GM18873 (cell line): ENCODE data around the gene UBXN2A.

Source experiments
- ATAC-seq: cut with Tn5 transposase; IDR thresholded peaks from one replicate; pipeline ENCODE4 v1.9.1; 2021; ENCODE audit warnings: mild to moderate bottlenecking, moderate library complexity, moderate number of reproducible peaks; ENCODE audit not compliant: unreplicated experiment, low FRiP score

Gene UBXN2A, protein sequence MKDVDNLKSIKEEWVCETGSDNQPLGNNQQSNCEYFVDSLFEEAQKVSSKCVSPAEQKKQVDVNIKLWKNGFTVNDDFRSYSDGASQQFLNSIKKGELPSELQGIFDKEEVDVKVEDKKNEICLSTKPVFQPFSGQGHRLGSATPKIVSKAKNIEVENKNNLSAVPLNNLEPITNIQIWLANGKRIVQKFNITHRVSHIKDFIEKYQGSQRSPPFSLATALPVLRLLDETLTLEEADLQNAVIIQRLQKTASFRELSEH

DNA sequence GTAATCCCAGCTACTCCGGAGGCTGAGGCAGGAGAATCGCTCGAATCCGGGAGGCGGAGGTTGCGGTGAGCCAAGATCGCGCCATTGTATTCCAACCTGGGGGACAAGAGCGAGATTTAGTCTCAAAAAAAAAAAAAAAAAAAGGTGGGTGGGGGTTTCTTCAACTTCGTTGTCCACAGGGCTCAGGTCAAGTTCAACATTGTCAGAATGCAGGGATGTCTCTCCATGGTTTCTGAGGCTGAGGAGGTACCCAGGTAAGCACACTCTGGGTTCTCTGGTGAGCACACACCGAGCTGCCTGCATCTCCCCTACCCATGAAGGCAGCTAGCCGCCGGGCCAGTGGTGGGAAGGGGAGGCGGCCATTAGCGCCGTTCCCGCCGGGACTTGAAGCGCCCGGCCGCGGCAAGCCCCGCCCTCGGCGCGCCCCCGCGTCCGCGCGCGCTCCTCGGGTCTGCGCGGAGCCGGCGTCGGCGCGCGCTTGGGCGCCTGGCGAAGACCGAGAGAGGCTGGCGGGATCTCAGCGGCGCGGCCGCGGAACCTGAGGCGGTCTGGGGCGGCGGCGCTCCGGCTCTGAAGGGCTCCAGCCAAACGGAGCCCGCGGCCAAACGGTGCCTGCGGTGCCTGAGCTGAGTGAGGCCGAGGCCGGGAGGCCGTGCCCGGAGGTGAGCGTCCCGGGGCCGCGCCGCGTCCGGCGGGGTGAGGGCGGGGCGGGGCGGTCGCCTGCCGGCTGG lies at the start of gene UBXN2A:
TSS of gene UBXN2A (plus strand) at position 477 of the 731 bp plus-strand sequence. CDS start 17,852 bp downstream, outside the sequence.
- ATAC-seq = peak; percentile 50

DNA sequence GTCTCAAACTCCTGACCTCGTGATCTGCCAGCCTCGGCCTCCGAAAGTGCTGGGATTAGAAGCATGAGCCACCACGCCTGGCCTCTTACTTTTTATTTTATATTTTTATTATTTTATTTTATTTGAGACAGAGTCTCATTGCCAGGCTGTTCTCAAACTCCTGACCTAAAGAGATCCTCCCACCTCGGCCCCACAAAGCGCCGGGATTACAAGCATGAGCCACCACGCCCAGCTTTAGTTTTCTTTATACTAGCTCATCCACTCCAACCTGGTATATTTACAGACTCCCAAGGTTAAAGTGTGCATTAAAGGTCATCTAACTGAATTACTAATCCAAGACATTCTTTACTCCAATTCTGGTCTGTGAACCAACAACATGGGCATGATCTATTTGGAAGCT lies 40.1 kb upstream of the UBXN2A start:
- no peak for ATAC-seq

- ATAC-seq = no peak
These were observed 39.5 kb upstream of the UBXN2A start for GRCh38 chr2:23900541-23901322.

DNA sequence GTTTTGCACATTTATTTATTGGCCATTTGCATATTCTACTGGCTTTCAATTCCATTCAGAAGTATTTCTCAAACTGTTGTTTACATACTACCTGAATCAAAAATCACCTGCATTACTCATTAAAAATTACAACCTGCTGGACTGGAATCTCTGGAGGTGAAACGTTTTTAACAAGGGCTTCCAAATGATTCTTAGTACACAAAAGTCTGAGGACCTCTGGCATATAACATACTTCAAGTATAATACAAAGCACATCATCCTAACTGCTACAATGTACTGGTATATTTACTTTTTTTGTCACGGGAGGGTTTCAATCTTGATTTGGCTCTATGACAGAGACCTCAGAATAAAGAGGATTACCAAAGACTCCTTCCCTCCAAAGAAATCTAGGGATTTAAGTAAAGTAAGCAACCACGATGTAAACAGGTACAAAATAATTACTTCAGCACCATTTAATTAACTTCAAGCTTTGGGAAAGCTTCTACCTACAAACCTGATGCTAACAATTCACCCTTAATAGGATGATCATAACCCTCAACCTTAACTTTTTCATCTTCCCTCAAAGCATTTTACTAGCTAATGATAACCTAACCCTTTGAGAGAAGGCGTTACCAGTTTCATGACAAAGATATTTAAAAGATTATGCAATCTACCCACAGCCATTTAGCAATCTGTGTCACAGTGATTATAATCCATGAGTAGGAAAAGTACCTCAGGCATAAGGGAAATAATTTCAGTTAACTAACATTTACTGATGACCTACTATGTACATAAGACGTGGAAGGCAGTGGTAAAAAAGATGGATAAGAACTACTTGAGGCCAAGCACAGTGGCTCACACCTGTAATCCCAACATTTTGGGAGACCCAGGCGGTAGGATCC lies 38.1 kb upstream of the UBXN2A start:
- no peak for ATAC-seq

DNA sequence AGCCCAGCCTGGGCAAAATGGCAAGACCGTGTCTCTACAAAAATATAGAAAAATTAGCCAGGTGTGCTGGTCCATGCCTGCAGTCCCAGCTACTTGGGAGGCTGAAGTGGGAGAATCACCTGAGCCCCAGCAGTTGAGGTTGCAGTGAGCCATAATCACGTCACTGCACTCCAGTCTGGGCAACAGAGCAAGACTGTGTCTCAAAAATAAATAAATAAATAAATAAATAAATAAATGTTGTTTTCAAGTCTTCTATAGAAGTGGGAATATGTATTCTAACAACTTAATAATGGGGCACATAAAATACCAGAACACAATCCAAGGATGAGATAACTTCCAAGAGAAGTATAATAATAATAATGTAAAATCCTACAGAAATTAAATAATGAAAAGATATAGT lies 37.2 kb upstream of the UBXN2A start:
- ATAC-seq = no peak

DNA sequence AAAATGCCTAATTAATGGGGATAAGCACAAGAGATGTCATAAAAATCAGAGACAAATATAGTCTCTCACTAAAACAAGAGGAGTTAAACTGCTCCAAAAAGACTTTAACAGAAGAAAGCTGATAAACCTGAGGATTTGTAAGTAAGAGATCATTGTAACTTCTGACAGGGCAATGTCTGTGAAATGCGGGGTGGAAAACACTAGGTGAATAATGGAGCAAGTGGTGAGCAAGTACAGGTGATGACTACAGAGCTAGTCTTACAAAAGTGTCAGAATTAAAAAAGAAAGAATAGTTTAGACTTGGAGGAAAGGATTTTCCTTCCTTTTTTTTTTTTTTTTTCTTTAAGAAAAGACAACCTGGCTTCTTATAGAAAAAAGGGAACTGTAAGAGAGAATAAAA lies 36.0 kb upstream of the UBXN2A start:
- no peak for ATAC-seq

GRCh38 chr2:23904692-23905091 lies 35.6 kb upstream of the UBXN2A start:
- no peak for ATAC-seq

DNA sequence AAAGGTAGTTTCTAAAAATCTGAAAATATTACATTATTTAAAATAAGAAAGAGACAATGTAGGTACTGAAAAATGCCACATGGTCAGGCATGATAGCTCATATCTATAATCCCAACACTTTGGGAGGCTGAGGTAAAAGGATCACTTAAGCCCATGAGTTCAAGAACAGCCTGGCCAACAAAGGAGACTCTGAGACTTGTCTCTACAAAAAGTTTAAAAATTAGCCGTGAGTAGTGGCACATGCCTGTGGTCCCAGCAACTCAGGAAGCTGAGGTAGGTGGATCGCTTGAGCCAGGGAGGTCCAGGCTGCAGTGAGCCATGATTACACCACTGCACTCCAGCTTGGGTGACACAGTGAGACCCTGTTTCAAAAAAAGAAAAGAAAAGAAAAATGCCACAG lies 35.1 kb upstream of the UBXN2A start:
- no peak for ATAC-seq

DNA sequence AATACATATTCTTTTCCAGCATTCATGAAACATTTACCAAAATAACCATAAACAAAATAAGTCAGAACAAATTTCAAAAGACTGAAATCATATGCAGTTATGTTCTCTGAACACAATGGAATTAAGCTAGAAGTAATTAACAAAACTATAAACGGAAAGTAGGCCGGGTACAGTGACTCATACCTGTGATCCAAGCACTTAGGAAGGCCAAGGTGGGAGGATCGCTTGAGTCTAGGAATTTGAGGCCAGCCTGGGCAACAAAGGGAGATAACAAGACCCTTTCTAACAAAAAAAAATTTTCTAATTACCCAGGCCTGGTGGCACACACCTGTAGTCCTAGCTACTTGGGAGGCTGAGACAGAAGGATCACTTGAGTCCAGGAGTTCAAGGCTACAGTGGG lies 28.2 kb upstream of the UBXN2A start:
- ATAC-seq = no peak

DNA sequence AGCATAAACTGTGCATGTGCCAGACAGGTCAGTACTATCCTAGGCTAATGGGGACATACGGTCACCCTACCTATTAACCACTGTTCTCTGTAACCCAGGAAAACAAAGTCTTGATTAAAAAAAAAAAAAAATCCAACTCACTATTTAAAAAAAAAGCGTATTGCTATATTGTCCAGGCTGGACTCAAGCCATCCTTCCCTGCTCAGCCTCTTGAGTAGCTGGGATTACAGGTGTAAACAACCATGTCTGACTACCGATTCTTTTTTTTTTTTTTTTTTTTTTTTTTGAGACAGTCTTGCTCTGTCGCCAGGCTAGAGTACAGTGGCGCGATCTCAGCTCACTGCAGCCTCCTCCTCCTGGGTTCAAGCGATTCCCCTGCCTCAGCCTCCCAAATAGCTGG lies 24.9 kb upstream of the UBXN2A start:
- ATAC-seq = no peak

DNA sequence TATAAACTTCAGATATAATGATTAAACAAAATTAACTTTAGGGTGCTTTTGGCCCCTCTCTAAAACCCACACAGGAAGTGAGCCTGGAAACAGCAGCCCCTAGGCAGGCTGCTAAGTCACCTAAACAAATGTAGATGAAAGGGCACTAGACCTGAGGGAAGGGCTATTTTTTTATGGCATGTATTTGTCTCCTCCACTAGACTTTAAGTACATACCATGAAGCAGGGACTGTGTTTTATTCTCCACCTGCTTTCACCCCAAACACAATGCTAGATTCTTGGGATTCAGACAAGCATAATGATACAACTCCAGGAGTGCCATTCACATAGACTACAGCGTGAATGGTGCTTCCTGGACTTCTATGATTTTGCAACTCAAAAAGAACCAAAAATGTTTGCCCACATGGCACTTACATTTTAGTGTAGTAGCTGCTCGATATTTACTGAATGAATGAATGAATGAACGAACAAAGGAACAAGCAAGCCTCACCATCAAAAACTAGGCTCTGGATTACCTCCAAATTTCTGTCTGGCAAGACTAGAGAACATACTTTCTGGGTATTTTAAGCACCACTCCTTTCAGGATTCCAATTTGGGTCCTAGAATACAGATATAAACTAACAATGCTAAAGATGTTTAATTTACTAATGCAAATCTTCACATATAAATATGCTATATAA lies 23.4 kb upstream of the UBXN2A start:
- ATAC-seq = no peak

GRCh38 chr2:23918837-23919489 lies 21.3 kb upstream of the UBXN2A start:
- no peak for ATAC-seq

- no peak for ATAC-seq
These were observed 15.5 kb upstream of the UBXN2A start for GRCh38 chr2:23924589-23925359.

GRCh38 chr2:23925702-23926289 lies 14.5 kb upstream of the UBXN2A start:
- ATAC-seq = peak; percentile 50

DNA sequence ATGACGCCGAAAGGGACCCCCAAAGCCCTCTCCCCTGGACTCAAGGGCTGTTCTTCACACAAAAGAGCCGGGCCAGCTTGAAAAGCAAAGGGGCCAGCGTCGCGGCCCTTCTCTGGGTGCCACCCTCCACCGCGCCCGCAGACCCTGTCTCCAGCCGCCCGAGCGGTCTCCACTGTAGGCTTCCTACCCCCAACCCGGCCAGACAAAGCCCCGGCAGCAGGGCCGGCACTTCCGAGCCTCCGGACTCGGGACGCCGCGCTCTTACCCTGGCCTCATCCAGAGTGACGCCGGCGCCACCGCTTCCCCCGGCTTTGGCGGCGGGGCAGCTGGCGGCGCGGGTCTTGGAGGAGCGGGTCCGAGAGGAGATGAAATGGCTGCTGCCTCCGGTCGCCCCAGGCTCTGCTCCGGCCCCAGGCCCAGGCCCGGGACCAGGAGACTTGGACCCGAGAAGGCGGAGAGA lies 13.9 kb upstream of the UBXN2A start:
- peak; percentile 11 for ATAC-seq

DNA sequence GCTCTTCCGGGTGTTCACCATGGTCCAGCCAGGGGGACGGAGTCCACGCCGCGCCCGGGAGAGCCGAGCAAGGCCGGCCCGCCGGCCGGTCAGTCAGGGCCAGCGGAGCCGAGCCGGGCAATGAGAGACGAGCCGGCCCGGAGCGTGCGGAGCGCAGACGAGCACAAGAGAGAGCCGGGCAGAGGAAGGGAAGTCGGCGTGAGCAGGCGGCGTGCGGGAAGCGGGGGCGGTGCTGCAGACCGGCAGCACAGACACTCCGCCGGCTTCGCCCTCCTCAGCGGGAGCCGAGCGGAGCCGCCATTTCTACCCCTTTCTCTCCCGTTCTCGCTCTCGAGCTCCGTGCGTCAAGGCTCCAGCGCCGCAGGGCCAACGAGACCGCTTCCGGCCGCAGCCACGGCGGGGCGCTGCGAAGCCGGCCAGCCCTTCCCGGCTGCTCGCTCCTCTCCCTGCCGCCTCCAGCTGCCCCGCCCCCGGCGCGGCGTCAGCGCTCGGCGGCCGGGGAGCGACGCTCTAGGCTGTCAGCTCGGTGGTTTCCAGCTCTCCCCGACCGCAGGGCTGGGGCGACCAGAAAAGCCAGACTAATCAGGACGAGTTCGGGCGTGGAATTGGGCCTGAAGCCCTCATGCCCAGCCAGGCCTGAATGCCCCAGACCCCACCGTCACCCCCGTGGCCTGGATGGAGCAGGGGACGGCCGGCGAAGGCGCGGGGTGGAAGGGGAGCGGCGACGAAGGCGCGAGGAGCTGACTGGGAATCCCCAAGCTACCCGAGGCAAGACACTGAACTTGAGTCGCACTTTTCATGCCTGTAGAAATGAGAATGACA lies 13.3 kb upstream of the UBXN2A start, which contains the start of gene ATAD2B:
TSS of gene ATAD2B (minus strand) at position 374 of the 822 bp plus-strand sequence. CDS start at position 21, 353 bp downstream.
- ATAC-seq = peak; percentile 74

DNA sequence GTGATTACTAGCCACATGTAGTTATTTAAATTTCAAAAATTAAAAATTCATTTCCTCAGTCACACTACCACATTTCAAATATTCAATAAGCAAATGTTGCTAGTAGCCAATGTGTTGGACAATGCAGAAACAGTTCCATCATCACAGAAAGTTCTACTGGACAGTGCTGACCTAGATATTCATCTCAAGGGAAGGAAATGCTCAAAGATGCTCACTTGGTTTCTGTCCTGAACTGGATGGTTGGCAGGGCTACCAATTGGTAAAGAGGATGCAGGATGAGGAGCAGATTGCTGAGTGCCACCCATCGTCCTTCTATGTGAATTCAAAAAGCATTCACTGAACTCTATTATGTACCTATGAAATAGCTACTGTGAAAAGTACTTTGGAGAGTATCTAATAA lies 6.0 kb upstream of the UBXN2A start:
- no peak for ATAC-seq
